DMS114 treated with DMSO at 0.1 percent for 48 hours (cell line): Measurements from ENCODE around the gene RBMS1.
"Not testable (repeated sequence)": the region's sequence is repeated elsewhere in the genome, so short reads cannot be mapped to it uniquely, and the experiment has no call there.

Experiments
- DNase-seq: peaks from one replicate; lab custom pipeline; 2025; ENCODE audit not compliant: unreplicated experiment; lab: John Stamatoyannopoulos, UW

The RBMS1 gene

GRCh38 chr2:160387558-160388262 lies 105.9 kb downstream of the RBMS1 start:
- DNase-seq: no peak

- no peak for DNase-seq
Observed at GRCh38 chr2:160384791-160385190, 108.8 kb downstream of the RBMS1 start.

GRCh38 chr2:160381425-160381951 lies 112.1 kb downstream of the RBMS1 start:
- DNase-seq: no peak

- DNase-seq: no peak
Observed at GRCh38 chr2:160380611-160381010, 113.0 kb downstream of the RBMS1 start.

GRCh38 chr2:160380000-160380570 lies 113.5 kb downstream of the RBMS1 start:
- no peak for DNase-seq

- no peak for DNase-seq
Observed at GRCh38 chr2:160379399-160379798, 114.2 kb downstream of the RBMS1 start.

- DNase-seq: no peak
Observed at GRCh38 chr2:160377204-160377995, 116.2 kb downstream of the RBMS1 start.

- no peak for DNase-seq
Observed at GRCh38 chr2:160376576-160376975, 117.0 kb downstream of the RBMS1 start.

GRCh38 chr2:160375802-160376469 lies 117.7 kb downstream of the RBMS1 start:
- DNase-seq: no peak

GRCh38 chr2:160375037-160375436 lies 118.6 kb downstream of the RBMS1 start:
- no peak for DNase-seq

GRCh38 chr2:160373666-160374065 lies 119.9 kb downstream of the RBMS1 start:
- DNase-seq: no peak

GRCh38 chr2:160373263-160373662 lies 120.3 kb downstream of the RBMS1 start:
- DNase-seq: no peak

GRCh38 chr2:160372585-160372984 lies 121.0 kb downstream of the RBMS1 start:
- no peak for DNase-seq

GRCh38 chr2:160372010-160372356 lies 121.6 kb downstream of the RBMS1 start:
- DNase-seq: no peak

- no peak for DNase-seq
Observed at GRCh38 chr2:160371251-160372009, 122.2 kb downstream of the RBMS1 start.

- DNase-seq: no peak
Observed at GRCh38 chr2:160368988-160369930, 124.3 kb downstream of the RBMS1 start.

- DNase-seq: no peak
Observed at GRCh38 chr2:160367887-160368286, 125.7 kb downstream of the RBMS1 start.

GRCh38 chr2:160367139-160367538 lies 126.5 kb downstream of the RBMS1 start:
- not testable (repeated sequence) for DNase-seq

- DNase-seq: no peak
Observed at GRCh38 chr2:160366474-160366873, 127.1 kb downstream of the RBMS1 start.
